Measurements from ENCODE around the gene ZNF580. TPM values are rescaled to one million over a fixed set of nuclear protein-coding genes. Genes with fewer than 3 reads are reported as not detected.

The ZNF580 gene
- total and polyA plus RNA-seq, 2 of the 13 experiments (the other 11 are each of a cell fraction or from before 2014, with no cell fraction given), result 4.4 to 6.0 TPM

- DNase-seq (ENCODE audit: low spot score) (no peak), FAIRE-seq (no peak), ATAC-seq (no peak)
- 97% methylated on average over 5 of the region's 5 CpGs for WGBS (ENCODE audit: low lambda C conversion rate)
- TF ChIP-seq SIN3A (IDR thresholded peaks at IDR 0.05; ENCODE audit: borderline replicate concordance, low read depth, low read length), result no peak
- TF ChIP-seq SALL2 (CRISPR knock-in tag; IDR thresholded peaks at IDR 0.05), result no peak
- TF ChIP-seq RARA (CRISPR knock-in tag; IDR thresholded peaks at IDR 0.05), result no peak
- no peak for TF ChIP-seq RFXAP (CRISPR knock-in tag; IDR thresholded peaks at IDR 0.05; ENCODE audit: borderline replicate concordance)
- intact Hi-C loops (cut with micrococcal nuclease; ENCODE audit: unreplicated experiment) (no loop called here), in situ Hi-C loops (cut with HindIII; ENCODE audit: extremely low pct_ligation_motif_present, low pct_unique_long_range_greater_than_20kb) (no loop called here)
- Histone ChIP-seq H3K4me2 (ENCODE audit: low read depth, low read length) (no peak overlapping the region), H4K20me1 (ENCODE audit: insufficient read depth, low read length) (peaks cover 37% of the 10 kb centered on the region), H3K9me3 (ENCODE audit: low read length) (no peaks in the 10 kb centered on the region), H3K36me3 (replicated peaks in 1 of 2; ENCODE audit: control insufficient read depth in 1 of 2, insufficient read depth in 2 of 2, low read length in 2 of 2) (peaks cover 27 to 51% of the 10 kb centered on the region in 2 experiments; a peak in 4 of 5 replicates), H3K79me2 (ENCODE audit: insufficient read depth, low read length) (peaks cover 60% of the 10 kb centered on the region), H3K27ac (ENCODE audit: extremely low read length, insufficient read depth, low read length) (no peak overlapping the region), H3K9ac (ENCODE audit: insufficient read depth, low read depth, low read length) (no peak overlapping the region), H2AFZ (ENCODE audit: low read length) (no peak overlapping the region), H3K4me3 (replicated peaks in 1 of 3; ENCODE audit: insufficient read depth in 1 of 3, low read depth in 2 of 3, low read length in 3 of 3) (no peak overlapping the region), H3K27me3 (ENCODE audit: control insufficient read depth in 1 of 2, insufficient read depth in 2 of 2, low read length in 2 of 2) (no peaks in the 10 kb centered on the region; a peak in 1 of 5 replicates), H3K4me1 (ENCODE audit: insufficient read depth, low read length) (peaks cover 24% of the 10 kb centered on the region)
- CTCF ChIA-PET (ENCODE audit: low intra/inter-chr PET ratio, low total read pairs), result no interaction called here
- POLR2A ChIA-PET, result interaction anchor here (1.9 to 2.0 kb wide), 2 partner anchors 16 to 18 kb away, joined by 9 to 14 read pairs; partner anchors contain the start of gene U2AF2
- no TSS peak for BruUV-seq (replicated peaks)
Measured at GRCh38 chr19:55672418-55672817, 31.6 kb downstream of the ZNF580 start.

- H3K4me1 ChIP-seq (ENCODE audit: insufficient read depth, low read length), result peaks cover 30% of the 10 kb centered on the region
- peaks cover 25 to 48% of the 10 kb centered on the region in 2 experiments; a peak in 4 of 5 replicates for H3K36me3 ChIP-seq (replicated peaks in 1 of 2; ENCODE audit: control insufficient read depth in 1 of 2, insufficient read depth in 2 of 2, low read length in 2 of 2)
- no TSS peak for BruUV-seq (replicated peaks)
- no peak overlapping the region for H3K4me2 ChIP-seq (ENCODE audit: low read depth, low read length)
- in situ Hi-C loops (cut with HindIII; ENCODE audit: extremely low pct_ligation_motif_present, low pct_unique_long_range_greater_than_20kb) (no loop called here), intact Hi-C loops (cut with micrococcal nuclease; ENCODE audit: unreplicated experiment) (no loop called here)
- H3K27me3 ChIP-seq (ENCODE audit: control insufficient read depth in 1 of 2, insufficient read depth in 2 of 2, low read length in 2 of 2), result no peaks in the 10 kb centered on the region; a peak in 1 of 5 replicates
- 95% methylated on average over 9 of the region's 9 CpGs for WGBS (ENCODE audit: low lambda C conversion rate)
- CTCF ChIA-PET (ENCODE audit: low intra/inter-chr PET ratio, low total read pairs), result no interaction called here
- H2AFZ ChIP-seq (ENCODE audit: low read length), result no peak overlapping the region
- DNase-seq (ENCODE audit: low spot score), result no peak
- TF ChIP-seq, protein P1, sequence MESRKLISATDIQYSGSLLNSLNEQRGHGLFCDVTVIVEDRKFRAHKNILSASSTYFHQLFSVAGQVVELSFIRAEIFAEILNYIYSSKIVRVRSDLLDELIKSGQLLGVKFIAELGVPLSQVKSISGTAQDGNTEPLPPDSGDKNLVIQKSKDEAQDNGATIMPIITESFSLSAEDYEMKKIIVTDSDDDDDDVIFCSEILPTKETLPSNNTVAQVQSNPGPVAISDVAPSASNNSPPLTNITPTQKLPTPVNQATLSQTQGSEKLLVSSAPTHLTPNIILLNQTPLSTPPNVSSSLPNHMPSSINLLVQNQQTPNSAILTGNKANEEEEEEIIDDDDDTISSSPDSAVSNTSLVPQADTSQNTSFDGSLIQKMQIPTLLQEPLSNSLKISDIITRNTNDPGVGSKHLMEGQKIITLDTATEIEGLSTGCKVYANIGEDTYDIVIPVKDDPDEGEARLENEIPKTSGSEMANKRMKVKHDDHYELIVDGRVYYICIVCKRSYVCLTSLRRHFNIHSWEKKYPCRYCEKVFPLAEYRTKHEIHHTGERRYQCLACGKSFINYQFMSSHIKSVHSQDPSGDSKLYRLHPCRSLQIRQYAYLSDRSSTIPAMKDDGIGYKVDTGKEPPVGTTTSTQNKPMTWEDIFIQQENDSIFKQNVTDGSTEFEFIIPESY (CRISPR knock-in tag; IDR thresholded peaks at IDR 0.05), result 0 out of 2 replicates have a peak, but pooled peaks have one; percentile 52
- no peak for TF ChIP-seq ZNF841 (CRISPR knock-in tag; IDR thresholded peaks at IDR 0.05; ENCODE audit: borderline replicate concordance)
- POLR2A ChIA-PET, result no interaction called here
- no peak overlapping the region for H3K4me3 ChIP-seq (replicated peaks in 1 of 3; ENCODE audit: insufficient read depth in 1 of 3, low read depth in 2 of 3, low read length in 3 of 3)
- ATAC-seq, result no peak
- peaks cover 64% of the 10 kb centered on the region for H3K79me2 ChIP-seq (ENCODE audit: insufficient read depth, low read length)
- H3K27ac ChIP-seq (ENCODE audit: extremely low read length, insufficient read depth, low read length), result no peak overlapping the region
- no peaks in the 10 kb centered on the region for H3K9me3 ChIP-seq (ENCODE audit: low read length)
- FAIRE-seq, result no peak
- peaks cover 28% of the 10 kb centered on the region for H4K20me1 ChIP-seq (ENCODE audit: insufficient read depth, low read length)
- H3K9ac ChIP-seq (ENCODE audit: insufficient read depth, low read depth, low read length), result no peak overlapping the region
Measured at GRCh38 chr19:55673465-55673864, 32.7 kb downstream of the ZNF580 start.
